SK-N-SH (cell line): ENCODE data around the gene SSBP2. TPM values are rescaled to one million over a fixed set of nuclear protein-coding genes. Genes with fewer than 3 reads are reported as not detected.

ENCODE experiments used
- CTCF ChIA-PET: fragments of 300-600, 350-600 bp; formaldehyde crosslinking; extraction: SDS; loops from one replicate; lab custom pipeline; 2021; lab: Yijun Ruan, JAX
- POLR2A ChIA-PET: fragments of 350-600 bp; sonication (Branson Sonifier 250); formaldehyde crosslinking; extraction: SDS; loops from one replicate; lab custom pipeline; 2020; ENCODE audit warnings: antibody characterized with exemption, inconsistent platforms; lab: Yijun Ruan, JAX
- DNase-seq: peaks from one replicate; pipeline ENCODE4 v3.0.0; 2012
- H2AFZ ChIP-seq: fragments of 200-600 bp; sonication (generic); 2 replicates; pipeline ENCODE4 v1.8.1; 2016; ENCODE audit warnings: antibody characterized with exemption, mild to moderate bottlenecking, low read depth
- H3F3A ChIP-seq: fragments of 200-600 bp; sonication (generic); replicated peaks from 2 replicates; pipeline ENCODE3; 2016; ENCODE audit warnings: antibody characterized with exemption, mild to moderate bottlenecking; ENCODE audit not compliant: insufficient read depth
- H3K27ac ChIP-seq, 2 experiments: fragments of 200-500 bp in 1 of 2; fragments of 200-600 bp in 1 of 2; sonication (Bioruptor generic) in 1 of 2; sonication (generic), shearing (Covaris generic) in 1 of 2; 2 replicates each; pipeline versions ENCODE4 v1.5.1 to v1.6.1; 2014 to 2016; ENCODE audit warnings: low read depth in 2 of 2, inconsistent platforms in 1 of 2, low read length in 1 of 2, mild to moderate bottlenecking in 1 of 2, mixed read lengths in 1 of 2
- H3K27me3 ChIP-seq: fragments of 200-600 bp; sonication (generic), shearing (Covaris generic); 2 replicates; pipeline ENCODE4 v1.6.1; 2016; ENCODE audit warnings: mixed run types; ENCODE audit not compliant: insufficient read depth
- H3K36me3 ChIP-seq, 2 experiments: fragments of 200-500 bp in 1 of 2; fragments of 200-600 bp in 1 of 2; sonication (Bioruptor generic) in 1 of 2; sonication (generic) in 1 of 2; replicated peaks in 1 of 2; 2 replicates each; pipeline versions ENCODE3 to v1.5.1; 2014 to 2016; ENCODE audit warnings: low read length in 1 of 2, mild to moderate bottlenecking in 1 of 2; ENCODE audit not compliant: insufficient read depth in 2 of 2, control insufficient read depth in 1 of 2
- H3K4me1 ChIP-seq, 2 experiments: fragments of 200-500 bp in 1 of 2; fragments of 200-600 bp in 1 of 2; sonication (Bioruptor generic) in 1 of 2; sonication (generic), shearing (Covaris generic) in 1 of 2; 2 replicates each; pipeline versions ENCODE4 v1.5.1 to v1.6.1; 2014 to 2016; ENCODE audit warnings: low read depth in 1 of 2, low read length in 1 of 2, mixed run types in 1 of 2; ENCODE audit not compliant: insufficient read depth in 2 of 2, control insufficient read depth in 1 of 2
- H3K4me2 ChIP-seq: fragments of 200-600 bp; sonication (generic), shearing (Covaris generic); 2 replicates; pipeline ENCODE4 v1.6.1; 2017; ENCODE audit warnings: mixed run types
- H3K4me3 ChIP-seq, 2 experiments: fragments of 200-500 bp in 1 of 2; fragments of 200-600 bp in 1 of 2; sonication (Bioruptor generic) in 1 of 2; sonication (generic), shearing (Covaris generic) in 1 of 2; 2 replicates each; pipeline versions ENCODE4 v1.5.1 to v1.8.1; 2014 to 2016; ENCODE audit warnings: low read depth in 2 of 2, inconsistent platforms in 1 of 2, low read length in 1 of 2, mild to moderate bottlenecking in 1 of 2, mixed read lengths in 1 of 2, moderate library complexity in 1 of 2
- H3K79me2 ChIP-seq: fragments of 200-600 bp; sonication (generic); 2 replicates; pipeline ENCODE4 v1.8.1; 2017; ENCODE audit warnings: mild to moderate bottlenecking; ENCODE audit not compliant: insufficient read depth
- H3K9ac ChIP-seq: fragments of 200-600 bp; sonication (generic); 2 replicates; pipeline ENCODE4 v1.6.1; 2017; ENCODE audit warnings: mixed run types
- H3K9me2 ChIP-seq: fragments of 200-600 bp; sonication (generic); 2 replicates; pipeline ENCODE4 v1.6.1; 2017; ENCODE audit warnings: mixed run types
- H3K9me3 ChIP-seq: fragments of 200-600 bp; sonication (generic); 2 replicates; pipeline ENCODE4 v1.6.1; 2017; ENCODE audit warnings: mixed run types, mild to moderate bottlenecking, moderate library complexity
- H4K20me1 ChIP-seq: fragments of 200-600 bp; sonication (generic); 2 replicates; pipeline ENCODE4 v1.6.1; 2017; ENCODE audit warnings: mild to moderate bottlenecking, mixed run types; ENCODE audit not compliant: insufficient read depth
- ELF1 ChIP-seq: IDR thresholded peaks from 2 replicates; pipeline ENCODE4 v1.4.0; 2012
- EZH2phosphoT487 ChIP-seq: fragments of 200-600 bp; sonication (generic); IDR thresholded peaks from 2 replicates; pipeline ENCODE4 v1.6.1; 2017; ENCODE audit warnings: low read depth, mixed run types, mild to moderate bottlenecking, antibody characterized with exemption, moderate library complexity, borderline replicate concordance
- FOSL2 ChIP-seq: IDR thresholded peaks from 2 replicates; pipeline ENCODE4 v1.4.0; 2012; ENCODE audit warnings: low read depth, mild to moderate bottlenecking, moderate library complexity, borderline replicate concordance
- FOXJ3 ChIP-seq: sonication (generic); formaldehyde crosslinking; IDR thresholded peaks from 2 replicates; pipeline ENCODE4 v1.5.1; 2020; ENCODE audit warnings: mild to moderate bottlenecking, missing genetic modification reagents
- GABPA ChIP-seq: IDR thresholded peaks from 2 replicates; pipeline ENCODE4 v1.4.0; 2012; ENCODE audit warnings: low read depth, mild to moderate bottlenecking
- JUND ChIP-seq: IDR thresholded peaks from 2 replicates; pipeline ENCODE4 v1.4.0; 2012
- MXI1 ChIP-seq: IDR thresholded peaks from 2 replicates; pipeline ENCODE4 v1.6.1; 2012; ENCODE audit warnings: mild to moderate bottlenecking, low read depth, low read length, improper control_type of control experiment
- POLR2AphosphoS5 ChIP-seq: IDR thresholded peaks from 2 replicates; pipeline ENCODE4 v1.6.1; 2012; ENCODE audit warnings: low read depth, low read length
- RAD21 ChIP-seq: IDR thresholded peaks from 2 replicates; pipeline ENCODE4 v1.6.1; 2012; ENCODE audit warnings: mild to moderate bottlenecking, low read length
- RFX5 ChIP-seq: IDR thresholded peaks from 2 replicates; pipeline ENCODE4 v1.6.1; 2012; ENCODE audit warnings: mild to moderate bottlenecking, improper control_type of control experiment, low read length
- SMC3 ChIP-seq: IDR thresholded peaks from 2 replicates; pipeline ENCODE4 v1.6.1; 2012; ENCODE audit warnings: low read depth, low read length, improper control_type of control experiment
- USF2 ChIP-seq: fragments of 150-350 bp; IDR thresholded peaks from 2 replicates; pipeline ENCODE4 v1.6.1; 2017; ENCODE audit warnings: antibody characterized with exemption, low read length, low read depth, borderline replicate concordance
- YY1 ChIP-seq: IDR thresholded peaks from 2 replicates; pipeline ENCODE4 v1.4.0; 2012; ENCODE audit warnings: low read depth, mild to moderate bottlenecking
- WGBS: methylation state at CpG from one replicate; pipeline ENCODE4 v1.1.6; 2017; ENCODE audit warnings: low lambda C conversion rate; 5-methylcytosine and 5-hydroxymethylcytosine counted together
- polyA plus RNA-seq, 3 experiments: library from polyadenylated mRNA; depleted of rRNA; stranded (reverse); fragments of >200 nt; gene quantifications; 2 replicates each; pipeline ENCODE4 v1.2.3, GENCODE V29; 2012
- TF ChIP-seq, protein P1 (sequence below): IDR thresholded peaks from 2 replicates; pipeline ENCODE4; 2012
- TF ChIP-seq, protein P2 (sequence below): IDR thresholded peaks from 2 replicates; pipeline ENCODE4 v1.4.0; 2012; ENCODE audit warnings: low read depth

Gene SSBP2
- polyA plus RNA-seq, 1 of the 3 experiments (the other 2 are of a cell fraction), result 35.3 TPM

GRCh38 chr5:81718300-81718699, 32.6 kb downstream of the SSBP2 start:
- Histone ChIP-seq H3K27ac (no peak overlapping the region), H3K9me3 (no peaks in the 10 kb centered on the region), H4K20me1 (peaks cover 2% of the 10 kb centered on the region; the same call in 1 of the 2 replicates), H3K4me3 (no peak overlapping the region), H3K79me2 (0 out of 2 replicates have a peak, but pooled peaks cover 6% of the 10 kb centered on the region), H2AFZ (no peak overlapping the region), H3K4me2 (no peak overlapping the region; the same call in 1 of the 2 replicates), H3F3A (no peaks in the 10 kb centered on the region), H3K9me2 (no peaks in the 10 kb centered on the region), H3K27me3 (no peaks in the 10 kb centered on the region), H3K36me3 (no peaks in the 10 kb centered on the region), H3K9ac (no peak overlapping the region), H3K4me1 (peaks cover 4 to 9% of the 10 kb centered on the region in 2 experiments; a peak in 2 of 4 replicates)
- TF ChIP-seq RFX5 (no peak), RAD21 (no peak), ELF1 (no peak), FOXJ3 (no peak), JUND (no peak), USF2 (no peak), YY1 (no peak), GABPA (no peak), FOSL2 (no peak), MXI1 (no peak), SMC3 (no peak), POLR2AphosphoS5 (no peak), EZH2phosphoT487 (no peak)
- TF ChIP-seq, protein P1, sequence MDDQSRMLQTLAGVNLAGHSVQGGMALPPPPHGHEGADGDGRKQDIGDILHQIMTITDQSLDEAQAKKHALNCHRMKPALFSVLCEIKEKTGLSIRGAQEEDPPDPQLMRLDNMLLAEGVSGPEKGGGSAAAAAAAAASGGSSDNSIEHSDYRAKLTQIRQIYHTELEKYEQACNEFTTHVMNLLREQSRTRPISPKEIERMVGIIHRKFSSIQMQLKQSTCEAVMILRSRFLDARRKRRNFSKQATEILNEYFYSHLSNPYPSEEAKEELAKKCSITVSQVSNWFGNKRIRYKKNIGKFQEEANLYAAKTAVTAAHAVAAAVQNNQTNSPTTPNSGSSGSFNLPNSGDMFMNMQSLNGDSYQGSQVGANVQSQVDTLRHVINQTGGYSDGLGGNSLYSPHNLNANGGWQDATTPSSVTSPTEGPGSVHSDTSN, result no peak
- TF ChIP-seq, protein P2, sequence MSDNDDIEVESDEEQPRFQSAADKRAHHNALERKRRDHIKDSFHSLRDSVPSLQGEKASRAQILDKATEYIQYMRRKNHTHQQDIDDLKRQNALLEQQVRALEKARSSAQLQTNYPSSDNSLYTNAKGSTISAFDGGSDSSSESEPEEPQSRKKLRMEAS, result no peak
- WGBS, result 84% methylated on average over 6 of the region's 6 CpGs
- DNase-seq, result no peak
- ChIA-PET CTCF (no interaction called here), POLR2A (interaction anchor here (0.6 kb wide), 1 partner anchor 496 kb away, joined by 3 read pairs; no protein-coding TSS in a partner anchor)

GRCh38 chr5:81717860-81718259, 33.0 kb downstream of the SSBP2 start:
- Histone ChIP-seq H3K27ac (no peak overlapping the region), H3K9me3 (no peaks in the 10 kb centered on the region), H3K4me1 (peaks cover 4 to 9% of the 10 kb centered on the region in 2 experiments; a peak in 2 of 4 replicates), H3K9me2 (no peaks in the 10 kb centered on the region), H3K27me3 (no peaks in the 10 kb centered on the region), H2AFZ (no peak overlapping the region), H3K9ac (no peak overlapping the region), H3K4me3 (no peak overlapping the region), H3F3A (no peaks in the 10 kb centered on the region), H3K36me3 (no peaks in the 10 kb centered on the region), H4K20me1 (peaks cover 2% of the 10 kb centered on the region; the same call in 1 of the 2 replicates), H3K4me2 (no peak overlapping the region; the same call in 1 of the 2 replicates), H3K79me2 (0 out of 2 replicates have a peak, but pooled peaks cover 6% of the 10 kb centered on the region)
- DNase-seq, result no peak
- WGBS, result 94% methylated on average over 4 of the region's 4 CpGs
- POLR2A ChIA-PET, result interaction anchor here (0.6 kb wide), 1 partner anchor 496 kb away, joined by 3 read pairs; no protein-coding TSS in a partner anchor
- CTCF ChIA-PET, result no interaction called here
- no peak for TF ChIP-seq POLR2AphosphoS5
